Hippocampal formation (tissue), 2 donors: Measurements from ENCODE around the gene CADPS2.

Experiments used
- DNase-seq, 2 donors: peaks; one replicate each; lab custom pipeline; 2025; lab: John Stamatoyannopoulos, UW

The CADPS2 gene

DNA sequence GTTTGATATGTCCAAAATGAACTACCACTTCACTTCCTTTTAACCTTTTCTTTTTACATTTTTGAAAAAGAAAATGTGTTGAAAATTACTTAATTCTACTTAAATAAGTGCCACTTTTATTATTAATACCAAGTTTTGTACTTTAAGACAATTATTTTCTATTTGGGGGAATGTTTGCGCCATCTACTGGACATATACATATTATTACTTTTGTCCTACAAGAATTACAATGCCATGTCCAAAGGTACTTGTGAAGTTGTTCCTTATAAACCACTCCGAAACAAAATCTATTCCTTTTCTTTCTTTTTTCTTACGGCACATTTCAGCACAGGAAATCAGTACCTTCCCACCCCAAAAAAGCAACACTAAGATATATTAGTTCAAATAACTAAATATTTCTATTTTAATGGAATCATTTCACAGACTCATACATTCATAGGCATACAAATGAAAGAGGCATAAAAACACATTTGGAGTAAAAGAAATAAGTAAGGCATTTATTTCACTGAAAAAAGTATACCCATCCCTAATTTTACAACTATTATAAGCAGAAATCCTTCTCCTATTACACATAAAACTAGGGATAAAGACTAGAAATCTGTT, 357.3 kb downstream of the CADPS2 start:
- DNase-seq: peak in 1 of 2 donors; percentile 55

DNA sequence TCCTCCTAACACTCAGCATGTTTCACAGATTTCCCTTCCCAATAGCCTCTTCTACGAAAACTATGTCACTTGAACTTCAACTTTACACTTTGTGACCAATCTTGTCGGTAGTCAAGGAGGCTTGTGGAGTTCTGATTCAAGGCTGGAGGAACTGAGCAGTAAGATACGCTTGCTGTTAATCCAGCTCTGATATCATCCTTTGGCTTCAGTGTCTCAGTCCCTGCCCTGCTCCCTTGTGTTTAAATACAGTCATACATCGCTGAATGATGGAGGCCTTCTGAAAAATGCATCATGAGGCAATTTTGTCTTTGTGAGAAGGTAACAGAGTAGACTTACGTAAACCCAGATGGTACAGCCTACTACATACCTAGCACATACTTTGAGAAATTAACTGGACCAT, 360.9 kb downstream of the CADPS2 start:
- DNase-seq: no peak

GRCh38 chr7:122521767-122522166, 364.5 kb downstream of the CADPS2 start:
- DNase-seq: no peak

- DNase-seq: no peak
Measured at GRCh38 chr7:122520971-122521555, 365.2 kb downstream of the CADPS2 start.

GRCh38 chr7:122518488-122518887, 367.8 kb downstream of the CADPS2 start:
- DNase-seq: no peak

GRCh38 chr7:122517576-122517975, 368.7 kb downstream of the CADPS2 start:
- no peak for DNase-seq

- DNase-seq: no peak
Measured at GRCh38 chr7:122515404-122515803, 370.9 kb downstream of the CADPS2 start.

GRCh38 chr7:122511268-122511667, 375.0 kb downstream of the CADPS2 start:
- no peak for DNase-seq

GRCh38 chr7:122507591-122507990, 378.7 kb downstream of the CADPS2 start:
- no peak for DNase-seq

GRCh38 chr7:122492007-122492406, 394.3 kb downstream of the CADPS2 start:
- no peak for DNase-seq

DNA sequence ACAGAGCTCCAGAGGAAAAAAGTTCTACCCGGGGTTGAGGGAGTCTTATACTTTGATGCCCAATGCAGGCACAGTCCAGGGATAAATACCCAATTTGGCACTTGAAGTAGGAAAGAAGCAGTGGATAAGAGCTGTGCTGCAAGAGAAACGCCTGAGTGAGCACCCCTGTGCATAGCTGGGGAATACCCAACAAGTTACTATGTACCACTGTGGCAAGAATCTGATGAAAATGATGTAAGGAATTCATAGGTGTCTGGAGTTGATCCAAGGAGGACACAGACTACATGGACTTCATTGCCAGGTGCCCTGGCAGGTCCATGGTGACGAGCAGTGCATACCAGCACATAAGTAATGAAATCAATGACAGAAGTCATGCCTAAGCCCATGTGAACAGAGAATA, 398.0 kb downstream of the CADPS2 start:
- DNase-seq: no peak

GRCh38 chr7:122487131-122487530, 399.1 kb downstream of the CADPS2 start:
- no peak for DNase-seq

- no peak for DNase-seq
Measured at GRCh38 chr7:122485856-122486255, 400.4 kb downstream of the CADPS2 start.

GRCh38 chr7:122482212-122482611, 404.0 kb downstream of the CADPS2 start:
- DNase-seq: no peak

DNA sequence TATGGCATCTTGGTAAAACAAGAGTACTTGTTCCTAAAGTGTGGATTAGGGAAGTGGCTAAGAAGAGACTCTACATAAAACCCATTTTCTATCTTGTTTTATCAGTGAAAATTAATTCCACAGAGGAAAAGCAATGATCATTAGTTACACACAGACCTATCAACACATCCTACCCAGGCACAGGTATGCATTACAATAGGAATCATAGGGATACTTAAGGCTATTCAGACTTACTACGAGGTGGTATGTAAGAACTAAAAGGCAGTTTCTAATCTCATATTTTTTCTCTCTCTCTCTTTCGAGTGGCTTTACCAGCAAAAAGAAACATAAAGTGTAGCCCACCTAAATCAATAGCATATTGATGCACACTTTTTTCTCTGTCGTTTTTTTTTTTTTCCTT, 415.4 kb downstream of the CADPS2 start:
- no peak for DNase-seq

DNA sequence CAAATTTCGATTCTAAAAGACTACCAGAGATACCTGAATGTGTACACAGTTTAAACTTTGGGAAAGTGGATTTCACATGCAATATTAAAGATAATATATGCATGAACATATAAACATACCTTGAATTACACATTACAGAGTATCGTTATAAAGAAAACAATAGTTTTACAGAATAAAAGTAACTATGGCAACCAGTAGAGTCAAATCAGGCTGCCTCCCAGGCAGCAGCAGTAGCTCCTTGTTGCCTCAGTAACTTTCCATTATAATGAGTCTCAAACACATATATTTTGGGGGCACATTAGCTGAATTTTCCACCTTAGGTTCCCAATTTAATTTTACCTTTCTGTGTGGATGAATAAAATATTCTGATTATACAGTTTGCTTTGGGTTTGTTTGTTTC, 417.3 kb downstream of the CADPS2 start:
- DNase-seq: no peak

- no peak for DNase-seq
Measured at GRCh38 chr7:122467661-122468449, 418.4 kb downstream of the CADPS2 start.

GRCh38 chr7:122465296-122465695, 421.0 kb downstream of the CADPS2 start:
- DNase-seq: no peak

DNA sequence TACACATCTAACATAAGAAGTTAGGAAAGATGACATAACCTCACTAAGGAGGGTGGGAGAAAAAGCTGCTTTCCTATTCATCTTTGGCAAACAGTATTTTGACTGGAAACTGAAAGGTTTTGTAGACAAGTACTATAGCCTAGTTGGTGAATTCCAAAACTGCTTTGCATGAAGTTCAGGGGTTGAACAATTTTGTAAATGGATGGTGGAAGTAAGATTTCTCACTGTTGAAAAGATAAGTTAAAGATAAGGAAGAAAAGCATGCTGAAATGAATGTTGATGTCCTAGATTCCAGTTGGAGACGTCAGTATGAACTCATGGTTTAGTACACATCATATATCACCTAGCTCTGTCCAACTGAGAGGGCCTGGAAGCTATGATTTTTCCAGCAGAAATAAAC, 422.6 kb downstream of the CADPS2 start:
- DNase-seq: no peak

- no peak for DNase-seq
Measured at GRCh38 chr7:122460936-122461335, 425.3 kb downstream of the CADPS2 start.

GRCh38 chr7:122457969-122458368, 428.3 kb downstream of the CADPS2 start:
- DNase-seq: no peak

GRCh38 chr7:122457325-122457724, 428.9 kb downstream of the CADPS2 start:
- no peak for DNase-seq

- no peak for DNase-seq
Measured at GRCh38 chr7:122454776-122455507, 431.3 kb downstream of the CADPS2 start.
